OCI-LY3 (cell line): ENCODE data around the gene RNF13.

ENCODE experiments used
- EZH2phosphoT487 ChIP-seq: fragments of 200-600 bp; shearing (Covaris generic); IDR thresholded peaks from 2 replicates; pipeline ENCODE4 v1.6.1; 2018; ENCODE audit warnings: antibody characterized with exemption, mixed run types, low read depth
- TF ChIP-seq, protein P1 (sequence below): fragments of 200-600, 300-600 bp; sonication (generic); IDR thresholded peaks from 2 replicates; pipeline ENCODE4 v1.5.1; 2014; ENCODE audit warnings: antibody characterized with exemption, low read length, low read depth

DNA sequence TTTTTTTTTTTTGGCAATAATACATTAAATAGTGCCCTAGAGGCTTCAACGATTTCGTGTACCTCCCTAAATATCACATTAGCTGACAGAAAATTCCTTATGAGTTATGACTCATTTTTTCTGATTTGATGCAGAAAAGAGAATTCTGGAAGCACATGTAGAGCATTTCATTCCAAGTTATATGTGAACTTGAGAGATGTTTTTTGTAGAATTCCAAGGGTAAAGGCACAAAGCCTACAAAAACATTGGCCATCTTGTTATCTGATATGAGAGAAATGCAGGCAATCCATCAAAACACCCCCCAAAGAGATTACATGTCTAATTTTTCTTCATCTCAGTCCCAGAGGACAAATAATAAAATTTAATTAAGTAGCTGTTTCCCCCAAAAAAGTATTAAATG is 164.4 kb downstream of the RNF13 start:
- TF ChIP-seq, protein P1, sequence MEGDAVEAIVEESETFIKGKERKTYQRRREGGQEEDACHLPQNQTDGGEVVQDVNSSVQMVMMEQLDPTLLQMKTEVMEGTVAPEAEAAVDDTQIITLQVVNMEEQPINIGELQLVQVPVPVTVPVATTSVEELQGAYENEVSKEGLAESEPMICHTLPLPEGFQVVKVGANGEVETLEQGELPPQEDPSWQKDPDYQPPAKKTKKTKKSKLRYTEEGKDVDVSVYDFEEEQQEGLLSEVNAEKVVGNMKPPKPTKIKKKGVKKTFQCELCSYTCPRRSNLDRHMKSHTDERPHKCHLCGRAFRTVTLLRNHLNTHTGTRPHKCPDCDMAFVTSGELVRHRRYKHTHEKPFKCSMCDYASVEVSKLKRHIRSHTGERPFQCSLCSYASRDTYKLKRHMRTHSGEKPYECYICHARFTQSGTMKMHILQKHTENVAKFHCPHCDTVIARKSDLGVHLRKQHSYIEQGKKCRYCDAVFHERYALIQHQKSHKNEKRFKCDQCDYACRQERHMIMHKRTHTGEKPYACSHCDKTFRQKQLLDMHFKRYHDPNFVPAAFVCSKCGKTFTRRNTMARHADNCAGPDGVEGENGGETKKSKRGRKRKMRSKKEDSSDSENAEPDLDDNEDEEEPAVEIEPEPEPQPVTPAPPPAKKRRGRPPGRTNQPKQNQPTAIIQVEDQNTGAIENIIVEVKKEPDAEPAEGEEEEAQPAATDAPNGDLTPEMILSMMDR: no peak
- TF ChIP-seq EZH2phosphoT487: no peak
